ENCODE data around the gene HDGFL2.

The HDGFL2 gene

GRCh38 chr19:4448147-4448985 lies 23.7 kb upstream of the HDGFL2 start:
- Histone ChIP-seq H3K27me3 (ENCODE audit: control insufficient read depth, insufficient read depth, low read length) (no peaks in the 10 kb centered on the region), H3K4me1 (no peaks in the 10 kb centered on the region), H3K79me2 (no peaks in the 10 kb centered on the region), H2AFZ (no peak overlapping the region), H3K4me3 (ENCODE audit: low read depth, low read length) (no peak overlapping the region), H3K4me2 (ENCODE audit: low read length) (no peak overlapping the region), H3K9me3 (ENCODE audit: control insufficient read depth, low read length) (no peaks in the 10 kb centered on the region), H3K36me3 (ENCODE audit: control insufficient read depth, insufficient read depth, low read length) (no peaks in the 10 kb centered on the region), H3K9ac (no peak overlapping the region), H3K27ac (no peak overlapping the region)
- no peak for TF ChIP-seq CTCF (IDR thresholded peaks at IDR 0.05)

- Histone ChIP-seq H3K4me2 (ENCODE audit: low read length) (no peak overlapping the region), H2AFZ (no peak overlapping the region), H3K27me3 (ENCODE audit: control insufficient read depth, insufficient read depth, low read length) (no peaks in the 10 kb centered on the region), H3K36me3 (ENCODE audit: control insufficient read depth, insufficient read depth, low read length) (no peaks in the 10 kb centered on the region), H3K4me1 (no peaks in the 10 kb centered on the region), H3K9ac (no peak overlapping the region), H3K9me3 (ENCODE audit: control insufficient read depth, low read length) (no peaks in the 10 kb centered on the region), H3K79me2 (no peaks in the 10 kb centered on the region), H3K27ac (no peak overlapping the region), H3K4me3 (ENCODE audit: low read depth, low read length) (no peak overlapping the region)
- no peak for TF ChIP-seq CTCF (IDR thresholded peaks at IDR 0.05)
These were observed 23.0 kb upstream of the HDGFL2 start for GRCh38 chr19:4449022-4449638.

GRCh38 chr19:4449639-4450028 lies 22.5 kb upstream of the HDGFL2 start:
- Histone ChIP-seq H2AFZ (no peak overlapping the region), H3K9ac (no peak overlapping the region), H3K9me3 (ENCODE audit: control insufficient read depth, low read length) (no peaks in the 10 kb centered on the region), H3K4me2 (ENCODE audit: low read length) (no peak overlapping the region), H3K79me2 (peaks cover 1% of the 10 kb centered on the region), H3K27me3 (ENCODE audit: control insufficient read depth, insufficient read depth, low read length) (no peaks in the 10 kb centered on the region), H3K36me3 (ENCODE audit: control insufficient read depth, insufficient read depth, low read length) (no peaks in the 10 kb centered on the region), H3K27ac (no peak overlapping the region), H3K4me1 (no peaks in the 10 kb centered on the region), H3K4me3 (ENCODE audit: low read depth, low read length) (no peak overlapping the region)
- no peak for TF ChIP-seq CTCF (IDR thresholded peaks at IDR 0.05)

- H3K4me3 ChIP-seq (ENCODE audit: low read depth, low read length): no peak overlapping the region
- no peaks in the 10 kb centered on the region for H3K27me3 ChIP-seq (ENCODE audit: control insufficient read depth, insufficient read depth, low read length)
- no peak for TF ChIP-seq CTCF (IDR thresholded peaks at IDR 0.05)
- no peaks in the 10 kb centered on the region for H3K36me3 ChIP-seq (ENCODE audit: control insufficient read depth, insufficient read depth, low read length)
- no peak overlapping the region for H2AFZ ChIP-seq
- H3K9ac ChIP-seq: no peak overlapping the region
- no peak overlapping the region for H3K4me2 ChIP-seq (ENCODE audit: low read length)
- H3K79me2 ChIP-seq: peaks cover 16% of the 10 kb centered on the region
- no peaks in the 10 kb centered on the region for H3K9me3 ChIP-seq (ENCODE audit: control insufficient read depth, low read length)
- H3K4me1 ChIP-seq: peaks cover 10% of the 10 kb centered on the region
- no peak overlapping the region for H3K27ac ChIP-seq
These were observed 19.7 kb upstream of the HDGFL2 start for GRCh38 chr19:4452230-4452990.

Data from parathyroid adenoma (tissue), 2 donors.